T-helper 1 cell (primary cell): Measurements from ENCODE around the gene HTR2B.
A peak's percentile ranks its signal among the peaks of the same experiment; 100 is the strongest.
"Not testable (repeated sequence)": the region's sequence is repeated elsewhere in the genome, so short reads cannot be mapped to it uniquely, and the experiment has no call there.

Source experiments
- DNase-seq, 5 donors: peaks; one replicate each; pipeline ENCODE4 v3.0.0-alpha.2; 2012 to 2020

HTR2B gene

GRCh38 chr2:231088754-231089153 lies 36.1 kb downstream of the HTR2B start:
- DNase-seq, result no peak

- no peak for DNase-seq
Measured at GRCh38 chr2:231084565-231084964, 40.3 kb downstream of the HTR2B start.

GRCh38 chr2:231069379-231070054 lies 55.3 kb downstream of the HTR2B start:
- DNase-seq, result no peak

GRCh38 chr2:231068525-231069222 lies 56.2 kb downstream of the HTR2B start:
- DNase-seq, result peak in 1 of 5 donors; percentile 63

GRCh38 chr2:231067531-231067930 lies 57.3 kb downstream of the HTR2B start:
- not testable (repeated sequence) for DNase-seq

- DNase-seq, result no peak
Measured at GRCh38 chr2:231065966-231066365, 58.9 kb downstream of the HTR2B start.

GRCh38 chr2:231063347-231063746 lies 61.5 kb downstream of the HTR2B start:
- DNase-seq, result no peak

- DNase-seq, result no peak
Measured at GRCh38 chr2:231062776-231063175, 62.1 kb downstream of the HTR2B start.

GRCh38 chr2:231059756-231060155 lies 65.1 kb downstream of the HTR2B start:
- no peak for DNase-seq

- no peak for DNase-seq
Measured at GRCh38 chr2:231058761-231059550, 65.9 kb downstream of the HTR2B start.
